Prostate gland (tissue), 2 donors: ENCODE measurements around the gene CAMK1. TPM values are rescaled to one million over a fixed set of nuclear protein-coding genes. Genes with fewer than 3 reads are reported as not detected.

Experiments used
- DNase-seq: peaks from one replicate; pipeline ENCODE4 v3.0.0-alpha.2; 2019; ENCODE audit warnings: low spot score
- H3K27ac ChIP-seq, 2 donors: fragments of 200-600 bp; sonication (generic); 2 replicates each; pipeline ENCODE4 v1.5.1; 2017 to 2019
- H3K27me3 ChIP-seq: fragments of 200-600 bp; sonication (generic); replicated peaks from 2 replicates; pipeline ENCODE4 v1.5.1; 2019; ENCODE audit not compliant: insufficient read depth
- H3K36me3 ChIP-seq, 2 donors: fragments of 200-600 bp; sonication (generic); 1 replicate in 1 of 2; 2 replicates in 1 of 2; pipeline versions ENCODE4 v1.5.1 to v1.8.1; 2017 to 2019
- H3K4me1 ChIP-seq: fragments of 200-600 bp; sonication (generic); replicated peaks from 2 replicates; pipeline ENCODE4 v1.5.1; 2019
- H3K4me3 ChIP-seq, 2 donors: fragments of 200-600 bp; sonication (generic); 2 replicates each; pipeline ENCODE4 v1.5.1; 2017 to 2019
- H3K9me3 ChIP-seq: fragments of 200-600 bp; sonication (generic); 2 replicates; pipeline ENCODE4 v1.5.1; 2017
- POLR2A ChIP-seq: fragments of 450-650 bp; IDR thresholded peaks from one replicate; pipeline ENCODE4 v1.6.1; 2016; ENCODE audit warnings: antibody characterized with exemption, mild to moderate bottlenecking
- POLR2AphosphoS5 ChIP-seq: sonication (generic); formaldehyde crosslinking; IDR thresholded peaks from one replicate; pipeline ENCODE4 v1.6.1; 2017; ENCODE audit warnings: antibody characterized with exemption
- WGBS: methylation state at CpG from one replicate; pipeline ENCODE4 v1.1.5; 2018; 5-methylcytosine and 5-hydroxymethylcytosine counted together
- intact Hi-C: fragments of 100-400 bp; cut with DNase I; formaldehyde crosslinking; loops from one replicate; pipeline ENCODE4 v1.14.2; 2022
- total RNA-seq, 2 donors: library from RNA; depleted of rRNA; stranded (reverse); fragments of >200 nt; gene quantifications; one replicate each; pipeline ENCODE4 v1.1.0, GENCODE V29; 2016
- TF ChIP-seq, protein P1 (sequence below), 4 experiments: fragments of 200-600 bp in 2 of 4; fragments of 450-650 bp in 2 of 4; sonication (generic) in 2 of 4; IDR thresholded peaks; 1 replicate in 3 of 4; 2 replicates in 1 of 4; pipeline ENCODE4 v1.5.1; 2016 to 2019; ENCODE audit warnings: antibody characterized with exemption in 4 of 4, mild to moderate bottlenecking in 2 of 4, moderate library complexity in 2 of 4

CAMK1 gene
- total RNA-seq, 2 donors from 2014 or later = 74.4 to 167 TPM

DNA sequence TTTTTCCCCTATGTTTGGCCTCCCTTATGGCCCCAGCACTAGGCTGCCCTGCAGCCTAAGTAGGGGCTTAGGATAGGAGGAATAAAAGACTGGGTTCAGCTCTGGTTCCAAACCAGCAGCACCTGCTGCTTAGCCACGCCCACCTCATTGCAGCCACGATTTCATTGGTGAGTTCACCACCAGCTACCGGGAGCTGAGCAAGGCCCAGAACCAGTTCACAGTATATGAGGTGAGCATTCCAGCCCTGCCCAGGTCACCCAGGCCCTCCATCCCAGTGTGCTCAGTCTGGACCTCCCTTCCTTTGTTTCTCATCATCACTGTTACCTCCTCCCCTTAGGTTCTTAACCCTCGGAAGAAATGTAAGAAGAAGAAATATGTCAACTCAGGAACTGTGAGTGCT lies 54.6 kb downstream of the CAMK1 start:
- TF ChIP-seq, protein P1, sequence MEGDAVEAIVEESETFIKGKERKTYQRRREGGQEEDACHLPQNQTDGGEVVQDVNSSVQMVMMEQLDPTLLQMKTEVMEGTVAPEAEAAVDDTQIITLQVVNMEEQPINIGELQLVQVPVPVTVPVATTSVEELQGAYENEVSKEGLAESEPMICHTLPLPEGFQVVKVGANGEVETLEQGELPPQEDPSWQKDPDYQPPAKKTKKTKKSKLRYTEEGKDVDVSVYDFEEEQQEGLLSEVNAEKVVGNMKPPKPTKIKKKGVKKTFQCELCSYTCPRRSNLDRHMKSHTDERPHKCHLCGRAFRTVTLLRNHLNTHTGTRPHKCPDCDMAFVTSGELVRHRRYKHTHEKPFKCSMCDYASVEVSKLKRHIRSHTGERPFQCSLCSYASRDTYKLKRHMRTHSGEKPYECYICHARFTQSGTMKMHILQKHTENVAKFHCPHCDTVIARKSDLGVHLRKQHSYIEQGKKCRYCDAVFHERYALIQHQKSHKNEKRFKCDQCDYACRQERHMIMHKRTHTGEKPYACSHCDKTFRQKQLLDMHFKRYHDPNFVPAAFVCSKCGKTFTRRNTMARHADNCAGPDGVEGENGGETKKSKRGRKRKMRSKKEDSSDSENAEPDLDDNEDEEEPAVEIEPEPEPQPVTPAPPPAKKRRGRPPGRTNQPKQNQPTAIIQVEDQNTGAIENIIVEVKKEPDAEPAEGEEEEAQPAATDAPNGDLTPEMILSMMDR (IDR thresholded peaks at IDR 0.05) = no peak
- TF ChIP-seq POLR2A (no peak), POLR2AphosphoS5 (no peak)
- DNase-seq = no peak
- intact Hi-C loops = no loop called here

DNA sequence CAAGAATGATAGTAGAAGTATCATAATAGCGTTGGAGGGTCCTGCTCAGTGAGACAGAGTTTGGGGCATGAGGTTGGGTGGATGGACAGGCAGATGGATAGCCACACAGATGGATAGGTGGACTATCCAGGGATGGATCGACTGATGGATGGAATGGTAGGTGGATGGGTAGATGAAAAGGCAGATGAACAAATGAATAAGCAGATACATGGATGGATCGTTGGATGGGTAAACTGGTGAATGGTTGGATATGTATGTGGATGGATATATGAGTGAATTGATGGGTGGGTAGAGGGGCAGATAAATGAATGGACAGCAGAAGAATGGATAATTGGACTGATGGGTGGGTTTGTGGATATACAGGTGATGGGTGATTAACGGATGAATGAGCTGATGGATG lies 56.6 kb downstream of the CAMK1 start:
- intact Hi-C loops = no loop called here
- H3K4me3 ChIP-seq = no peak overlapping the region
- H3K9me3 ChIP-seq = no peaks in the 10 kb centered on the region
- no peak overlapping the region for H3K27ac ChIP-seq
- H3K4me1 ChIP-seq = no peaks in the 10 kb centered on the region
- no peak for DNase-seq
- WGBS = 89% methylated on average over 4 of the region's 4 CpGs
- no peaks in the 10 kb centered on the region for H3K36me3 ChIP-seq
- TF ChIP-seq POLR2AphosphoS5 (no peak), POLR2A (no peak)
- TF ChIP-seq, protein P1 (IDR thresholded peaks at IDR 0.05) = no peak
- H3K27me3 ChIP-seq = no peaks in the 10 kb centered on the region

More for the DNA sequence above, 54.6 kb downstream of the CAMK1 start:
- no peak overlapping the region for H3K4me3 ChIP-seq
- H3K9me3 ChIP-seq = no peaks in the 10 kb centered on the region
- H3K4me1 ChIP-seq = no peaks in the 10 kb centered on the region
- 24% methylated on average over 4 of the region's 4 CpGs for WGBS
- no peaks in the 10 kb centered on the region for H3K36me3 ChIP-seq
- H3K27ac ChIP-seq = peak overlapping the region in 1 of 2 donors; percentile 38
- H3K27me3 ChIP-seq = no peaks in the 10 kb centered on the region

DNA sequence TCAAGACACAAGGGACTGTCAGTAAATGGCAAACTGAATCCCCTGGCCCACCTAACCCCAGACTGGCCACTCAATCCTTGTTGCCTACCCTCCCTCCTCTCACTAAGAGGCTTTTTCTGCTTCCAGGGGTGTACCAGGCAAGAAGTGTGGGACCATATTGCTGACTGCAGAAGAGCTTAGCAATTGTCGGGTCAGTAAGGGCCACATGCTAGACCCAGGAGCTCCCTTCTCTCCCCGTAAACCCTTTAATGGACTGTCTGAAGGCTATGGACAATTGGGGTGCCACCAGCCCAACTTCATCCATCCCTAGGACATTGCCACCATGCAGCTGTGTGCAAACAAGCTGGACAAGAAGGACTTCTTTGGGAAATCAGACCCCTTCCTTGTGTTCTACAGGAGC lies 57.3 kb downstream of the CAMK1 start:
- no peak for TF ChIP-seq POLR2A
- TF ChIP-seq, protein P1 (IDR thresholded peaks at IDR 0.05) = no peak
- no peak for TF ChIP-seq POLR2AphosphoS5
- intact Hi-C loops = no loop called here
- DNase-seq = no peak

DNA sequence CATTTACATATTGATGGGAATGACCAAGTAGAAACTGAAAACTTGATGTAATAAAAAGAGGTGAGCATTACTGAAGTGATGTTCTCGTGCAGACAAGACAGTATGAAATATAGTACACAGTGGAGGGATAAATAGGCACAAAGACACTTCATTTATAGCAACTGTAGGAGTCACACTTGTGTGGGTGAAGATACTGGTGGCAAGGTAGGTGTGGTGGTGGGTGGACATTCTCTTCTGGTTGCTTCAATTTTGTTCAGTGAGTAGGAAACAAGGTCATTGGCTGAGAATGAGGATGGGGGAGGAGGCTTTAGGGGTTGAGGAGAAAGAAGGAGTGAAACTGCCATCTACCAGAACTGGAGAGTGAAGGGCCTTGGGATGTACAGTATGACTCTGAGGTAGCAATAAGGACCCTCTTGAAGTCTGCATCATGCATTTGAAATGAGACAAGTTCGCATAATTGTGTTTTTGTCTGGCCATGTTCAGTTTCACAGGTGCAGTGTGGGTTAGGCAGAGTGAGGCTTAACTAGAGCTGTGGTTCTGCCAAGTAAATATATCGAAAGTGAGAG lies 59.5 kb downstream of the CAMK1 start:
- Histone ChIP-seq H3K27me3 (no peaks in the 10 kb centered on the region), H3K27ac (no peak overlapping the region), H3K9me3 (no peaks in the 10 kb centered on the region), H3K4me3 (no peak overlapping the region), H3K36me3 (no peaks in the 10 kb centered on the region), H3K4me1 (no peaks in the 10 kb centered on the region)
- 83% methylated on average over 3 of the region's 3 CpGs for WGBS
- intact Hi-C loops = no loop called here
- no peak for TF ChIP-seq POLR2A
- no peak for TF ChIP-seq POLR2AphosphoS5
- TF ChIP-seq, protein P1 (IDR thresholded peaks at IDR 0.05) = no peak
- DNase-seq = no peak

More for the DNA sequence above, 57.3 kb downstream of the CAMK1 start:
- Histone ChIP-seq H3K9me3 (no peaks in the 10 kb centered on the region), H3K36me3 (no peaks in the 10 kb centered on the region), H3K4me3 (no peak overlapping the region), H3K27ac (no peak overlapping the region), H3K27me3 (no peaks in the 10 kb centered on the region), H3K4me1 (no peaks in the 10 kb centered on the region)
- WGBS = 93% methylated on average over 2 of the region's 2 CpGs

Other genes with a start within 250 kb of the CAMK1 start
- 1 to 10 TPM in 1 of 2 donors, under 1 TPM in 1; 0.28 to 6.8 TPM for gene LHFPL4, start 216.1 kb downstream of the CAMK1 start, total RNA-seq
- 10 to 100 TPM; 30.3 to 59.8 TPM for gene MTMR14, start 120.4 kb downstream of the CAMK1 start, total RNA-seq
- gene CPNE9, start 66.1 kb downstream of the CAMK1 start, total RNA-seq = not detected
- 10 to 100 TPM; 14.2 to 43.5 TPM for gene BRPF1, start 38.2 kb downstream of the CAMK1 start, total RNA-seq
- gene OGG1, start 20.0 kb downstream of the CAMK1 start, total RNA-seq = 10 to 100 TPM; 22.6 to 38.2 TPM
- 100 to 1,000 TPM; 130 to 131 TPM for gene TADA3, start 22.5 kb upstream of the CAMK1 start, total RNA-seq
- gene ARPC4, start 23.1 kb upstream of the CAMK1 start, total RNA-seq = 100 to 1,000 TPM; 121 to 152 TPM
- 10 to 100 TPM; 40.7 to 69.0 TPM for gene TTLL3, start 40.3 kb upstream of the CAMK1 start, total RNA-seq
- 10 to 100 TPM; 40.9 to 44.6 TPM for gene RPUSD3, start 74.1 kb upstream of the CAMK1 start, total RNA-seq
- 1 to 10 TPM in 1 of 2 donors, not detected in 1; 3.5 TPM for gene CIDEC, start 110.3 kb upstream of the CAMK1 start, total RNA-seq
- gene JAGN1, start 120.7 kb upstream of the CAMK1 start, total RNA-seq = 10 to 100 TPM; 37.0 to 61.5 TPM
- 10 to 100 TPM; 10.1 to 28.2 TPM for gene IL17RE, start 132.9 kb upstream of the CAMK1 start, total RNA-seq
- gene IL17RC, start 147.2 kb upstream of the CAMK1 start, total RNA-seq = 100 to 1,000 TPM in 1 of 2 donors, 10 to 100 TPM in 1; 80.7 to 152 TPM
- gene CRELD1, start 163.9 kb upstream of the CAMK1 start, total RNA-seq = 10 to 100 TPM; 46.9 to 64.9 TPM
- gene PRRT3, start 182.5 kb upstream of the CAMK1 start, total RNA-seq = 10 to 100 TPM in 1 of 2 donors, 1 to 10 TPM in 1; 8.9 to 10.1 TPM
- 100 to 1,000 TPM in 1 of 2 donors, 10 to 100 TPM in 1; 69.9 to 102 TPM for gene EMC3, start 216.9 kb upstream of the CAMK1 start, total RNA-seq